Measurements from ENCODE around the gene HEATR3. TPM values are rescaled to one million over a fixed set of nuclear protein-coding genes. Genes with fewer than 3 reads are reported as not detected.
A peak's percentile ranks its signal among the peaks of the same experiment; 100 is the strongest.

HEATR3 gene
- total and polyA plus RNA-seq, 11 donors = 2.4 to 21.2 (median 11.8) TPM

GRCh38 chr16:50072730-50073129 is 7.0 kb downstream of the HEATR3 start:
- no peaks in the 10 kb centered on the region for H3K27me3 ChIP-seq
- H3K4me3 ChIP-seq = no peak overlapping the region
- H3K36me3 ChIP-seq = peaks cover 0 to 72% (median 53%) of the 10 kb centered on the region in 9 donors
- H3K9me3 ChIP-seq = no peaks in the 10 kb centered on the region
- no peak for TF ChIP-seq CTCF (IDR thresholded peaks at IDR 0.05)
- no peak for TF ChIP-seq POLR2A (IDR thresholded peaks at IDR 0.05)
- peaks cover 0 to 17% (median 8%) of the 10 kb centered on the region in 12 donors for H3K4me1 ChIP-seq
- intact Hi-C loops (cut with DNase I) = no loop called here
- ATAC-seq = no peak
- no peak overlapping the region for H3K27ac ChIP-seq
- 93 to 99% (median 95%) methylated on average over 5 of the region's 5 CpGs for WGBS, 4 donors
- no peak for DNase-seq

GRCh38 chr16:50079397-50080140 is 13.8 kb downstream of the HEATR3 start:
- ATAC-seq (peak in 1 of 4 donors; percentile 32), DNase-seq (no peak)
- Histone ChIP-seq H3K36me3 (peaks cover 0 to 90% (median 74%) of the 10 kb centered on the region in 9 donors), H3K27ac (peak overlapping the region in 1 of 12 donors; percentile 66), H3K4me3 (no peak overlapping the region), H3K4me1 (peaks cover 0 to 14% (median 0%) of the 10 kb centered on the region in 12 donors), H3K27me3 (no peaks in the 10 kb centered on the region), H3K9me3 (no peaks in the 10 kb centered on the region)
- 80 to 91% (median 88%) methylated on average over 9 of the region's 9 CpGs for WGBS, 4 donors
- TF ChIP-seq POLR2A (IDR thresholded peaks at IDR 0.05) (no peak), CTCF (IDR thresholded peaks at IDR 0.05) (no peak)
- intact Hi-C loops (cut with DNase I) = no loop called here

GRCh38 chr16:50081428-50082018 is 15.8 kb downstream of the HEATR3 start:
- intact Hi-C loops (cut with DNase I) = no loop called here
- Histone ChIP-seq H3K4me1 (peaks cover 0 to 14% (median 0%) of the 10 kb centered on the region in 12 donors), H3K36me3 (peaks cover 0 to 97% (median 87%) of the 10 kb centered on the region in 9 donors), H3K27me3 (no peaks in the 10 kb centered on the region), H3K27ac (no peak overlapping the region), H3K9me3 (no peaks in the 10 kb centered on the region), H3K4me3 (no peak overlapping the region)
- no peak for ATAC-seq
- DNase-seq = no peak
- 94 to 98% (median 96%) methylated on average over 7 of the region's 7 CpGs for WGBS, 4 donors
- no peak for TF ChIP-seq POLR2A (IDR thresholded peaks at IDR 0.05)
- TF ChIP-seq CTCF (IDR thresholded peaks at IDR 0.05) = no peak

GRCh38 chr16:50083996-50084395 is 18.2 kb downstream of the HEATR3 start:
- TF ChIP-seq CTCF (IDR thresholded peaks at IDR 0.05) (no peak), POLR2A (IDR thresholded peaks at IDR 0.05) (no peak)
- no peak for ATAC-seq
- peaks cover 0 to 10% (median 0%) of the 10 kb centered on the region in 12 donors for H3K4me1 ChIP-seq
- no peaks in the 10 kb centered on the region for H3K27me3 ChIP-seq
- WGBS, 4 donors = 89 to 95% (median 93%) methylated on average over 8 of the region's 8 CpGs
- H3K4me3 ChIP-seq = no peak overlapping the region
- no peak overlapping the region for H3K27ac ChIP-seq
- H3K9me3 ChIP-seq = no peaks in the 10 kb centered on the region
- intact Hi-C loops (cut with DNase I) = no loop called here
- DNase-seq = no peak
- H3K36me3 ChIP-seq = peaks cover 0 to 100% (median 88%) of the 10 kb centered on the region in 9 donors

Data from heart left ventricle (tissue), 16 donors.